GM19372 (cell line): Measurements from ENCODE around the gene SPAG5.

ENCODE experiments used
- ATAC-seq: cut with Tn5 transposase; IDR thresholded peaks from one replicate; pipeline ENCODE4 v1.9.1; 2021; ENCODE audit warnings: mild to moderate bottlenecking, low read depth, moderate library complexity; ENCODE audit not compliant: unreplicated experiment

SPAG5 gene

DNA sequence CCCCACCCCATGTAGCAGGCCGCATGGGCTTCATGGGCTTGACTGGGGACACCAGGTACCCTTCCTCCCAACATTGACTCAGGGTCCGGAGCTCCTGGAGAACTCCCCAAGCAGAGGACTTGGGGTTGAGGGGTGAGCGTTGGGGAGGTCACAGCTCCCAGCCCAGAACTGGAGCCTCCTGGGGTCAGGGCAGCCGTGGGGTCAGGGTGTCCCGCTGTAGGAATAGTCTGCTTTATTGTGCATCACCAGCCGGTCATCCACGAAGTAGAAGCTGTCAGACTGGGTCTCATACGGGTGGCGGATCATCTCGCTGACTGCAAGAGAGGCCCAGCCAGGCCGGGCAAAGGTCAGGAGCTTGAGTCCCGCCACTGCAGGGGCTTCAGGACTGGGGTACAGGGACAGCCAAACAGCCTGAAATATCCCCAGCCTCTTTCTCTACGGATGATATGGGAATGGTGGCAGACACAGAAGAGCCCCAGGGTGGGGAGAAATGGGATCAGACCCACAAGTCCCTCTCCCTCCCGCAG is 51.7 kb downstream of the SPAG5 start:
- no peak for ATAC-seq

DNA sequence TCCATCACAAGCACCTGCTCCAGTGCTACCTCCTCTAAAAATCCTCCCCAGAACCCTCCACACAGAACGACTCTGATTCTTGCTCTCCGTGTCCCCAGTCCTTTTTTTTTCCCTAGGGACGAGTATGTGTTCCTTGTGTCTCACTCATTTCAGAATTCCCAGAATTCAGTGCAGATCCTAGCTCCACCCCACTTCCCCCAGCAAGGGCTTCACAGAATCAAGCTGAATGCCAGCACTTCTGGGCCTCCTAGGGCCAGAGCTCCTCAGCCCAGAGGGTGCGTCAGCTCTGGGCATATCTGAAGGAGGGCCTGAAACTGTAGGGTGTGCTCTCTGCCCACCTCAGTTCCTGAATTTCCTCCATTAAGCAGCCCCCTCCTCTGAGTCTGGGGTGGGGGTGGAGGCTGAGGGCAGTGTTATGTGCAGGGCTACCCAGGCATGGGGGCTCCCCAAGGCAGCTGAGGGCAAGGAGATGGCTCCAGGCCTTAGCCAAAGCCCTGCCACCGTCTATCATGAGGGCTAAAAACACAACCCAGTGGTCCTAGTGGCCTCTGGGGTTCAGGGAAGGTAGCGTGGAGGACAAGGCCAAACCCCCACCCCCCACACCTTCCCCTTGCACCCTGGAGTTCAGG is 52.9 kb downstream of the SPAG5 start:
- no peak for ATAC-seq

DNA sequence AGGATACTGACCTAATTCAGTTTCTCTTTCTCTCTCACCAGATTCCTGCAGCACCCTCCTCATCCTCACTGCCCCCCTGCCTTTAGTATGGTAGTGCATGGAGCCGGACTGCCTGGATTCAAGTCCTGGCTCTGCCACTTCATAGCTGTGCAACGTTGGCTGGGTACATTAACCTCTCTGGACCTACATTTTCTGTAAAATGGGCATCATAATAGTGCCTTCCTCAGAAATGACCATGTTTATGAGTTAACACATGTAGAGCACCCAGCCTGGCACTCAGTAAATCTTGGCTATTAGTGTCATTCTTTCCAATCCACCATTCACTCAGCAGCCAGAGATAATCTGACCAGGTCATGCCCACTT is 53.7 kb downstream of the SPAG5 start:
- ATAC-seq, result no peak

DNA sequence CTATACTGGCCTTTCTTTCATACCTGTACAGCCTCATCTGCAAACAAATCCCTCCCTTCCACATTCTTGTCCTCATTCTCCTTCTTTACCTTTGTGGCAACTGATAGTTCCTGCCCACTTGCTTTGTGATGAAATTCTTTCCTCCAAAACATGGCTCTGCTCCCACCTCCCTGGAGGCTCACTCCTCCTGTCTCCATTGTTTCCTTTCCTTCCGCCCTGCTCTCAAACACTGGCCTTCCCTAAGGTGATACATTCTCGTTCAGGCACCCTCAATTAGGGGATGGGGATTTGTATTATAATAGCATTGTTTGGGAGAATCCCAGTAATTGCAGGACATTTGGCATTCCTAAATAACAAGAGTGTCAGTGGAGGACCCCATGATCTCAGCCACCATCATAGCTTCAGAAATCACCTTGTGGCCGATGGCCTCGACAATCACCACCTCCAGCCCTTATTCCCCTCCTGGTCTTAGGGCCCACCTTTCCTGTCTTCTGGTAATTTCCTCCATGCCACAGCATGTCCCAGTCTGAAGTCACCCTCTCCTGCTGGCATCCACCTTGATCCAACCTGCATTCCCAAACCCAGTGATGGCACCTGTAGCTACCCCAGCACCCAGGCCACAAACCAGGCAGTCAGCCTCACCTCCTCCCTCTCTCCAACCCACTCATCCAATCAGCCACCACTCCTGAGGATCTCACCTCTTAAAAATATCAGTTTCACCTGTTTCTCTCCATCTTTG is 54.3 kb downstream of the SPAG5 start:
- ATAC-seq, result no peak

DNA sequence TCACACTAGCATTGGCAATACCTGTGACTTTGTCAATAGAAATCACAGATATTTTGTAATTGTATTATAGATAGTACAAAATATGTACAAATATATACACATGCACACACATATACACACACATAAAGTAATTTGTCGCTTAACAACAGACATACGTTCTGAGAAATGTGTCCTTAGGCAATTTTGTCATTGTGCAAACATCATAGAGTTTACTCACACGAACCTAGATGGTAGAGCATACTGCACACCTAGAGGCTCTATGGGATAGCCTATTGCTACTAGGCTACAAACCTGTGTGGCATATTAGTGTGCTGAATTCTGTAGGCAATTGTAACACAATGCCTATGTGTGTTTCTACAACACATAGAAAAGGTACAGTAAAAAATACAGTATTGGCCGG is 57.4 kb downstream of the SPAG5 start:
- ATAC-seq, result no peak

DNA sequence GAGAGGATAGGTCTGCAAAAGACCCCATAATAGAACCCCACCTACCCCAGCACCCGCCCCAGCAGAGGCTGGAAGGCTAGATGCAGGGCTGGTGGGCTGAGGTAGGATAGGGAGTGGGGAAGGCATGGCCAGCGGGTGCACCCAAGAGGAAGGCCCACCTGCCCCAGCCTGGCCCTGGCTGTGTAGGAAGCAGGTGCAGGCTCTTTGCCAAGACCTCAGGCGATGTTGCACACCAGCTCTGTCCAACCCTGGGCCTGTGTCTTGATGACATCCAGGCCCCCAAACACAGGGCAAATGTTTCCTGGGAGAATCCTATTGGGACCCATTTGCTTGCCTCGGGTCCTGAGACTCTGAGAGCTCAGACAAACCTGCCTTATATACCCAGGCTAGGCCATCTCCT is 58.6 kb downstream of the SPAG5 start:
- ATAC-seq, result no peak

DNA sequence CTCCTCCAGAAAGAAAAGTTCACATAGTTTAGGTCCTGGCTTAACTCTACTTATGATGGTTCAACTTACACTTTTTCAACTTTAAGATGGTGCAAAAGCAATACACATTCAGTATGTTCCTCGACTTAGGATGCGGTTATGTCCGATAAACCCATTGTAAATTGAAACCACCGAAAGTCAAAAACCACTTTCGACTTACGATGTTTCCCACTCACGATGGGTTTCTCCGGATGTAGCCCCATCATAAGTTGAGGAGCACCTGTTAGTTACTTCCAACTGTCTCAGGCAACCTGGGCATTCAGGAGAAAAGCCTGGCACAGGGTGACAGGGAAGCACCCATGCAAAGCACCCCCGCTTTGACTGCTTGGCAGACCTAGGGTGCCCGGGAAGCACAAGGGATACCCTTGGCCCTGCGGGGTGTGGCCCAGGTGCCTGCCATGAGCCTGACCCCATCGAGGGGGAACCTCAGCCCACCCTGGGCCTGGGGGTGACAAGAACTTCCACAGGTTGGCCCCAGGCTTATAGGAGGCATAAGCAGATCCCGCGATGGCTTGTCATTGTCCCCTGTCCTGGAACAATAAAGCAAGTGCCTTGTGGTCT is 60.4 kb downstream of the SPAG5 start:
- no peak for ATAC-seq

DNA sequence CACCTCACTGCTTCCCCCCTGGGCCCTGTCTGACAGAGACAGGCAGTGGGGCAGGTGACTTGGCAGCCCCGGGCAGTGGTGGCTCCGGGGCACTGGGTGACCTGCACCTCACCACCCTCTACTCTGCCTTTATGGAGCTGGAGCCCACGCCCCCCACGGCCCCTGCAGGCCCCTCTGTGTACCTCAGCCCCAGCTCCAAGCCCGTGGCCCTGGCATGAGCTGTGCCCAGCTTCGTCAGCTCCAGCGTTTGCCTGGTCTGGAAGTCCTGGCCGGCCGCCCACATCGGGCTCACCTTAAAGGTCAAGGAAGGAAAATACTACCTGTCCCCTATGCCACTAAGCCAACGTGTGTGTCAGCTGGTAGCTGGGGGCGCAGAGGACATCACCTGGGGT is 61.6 kb downstream of the SPAG5 start:
- no peak for ATAC-seq

DNA sequence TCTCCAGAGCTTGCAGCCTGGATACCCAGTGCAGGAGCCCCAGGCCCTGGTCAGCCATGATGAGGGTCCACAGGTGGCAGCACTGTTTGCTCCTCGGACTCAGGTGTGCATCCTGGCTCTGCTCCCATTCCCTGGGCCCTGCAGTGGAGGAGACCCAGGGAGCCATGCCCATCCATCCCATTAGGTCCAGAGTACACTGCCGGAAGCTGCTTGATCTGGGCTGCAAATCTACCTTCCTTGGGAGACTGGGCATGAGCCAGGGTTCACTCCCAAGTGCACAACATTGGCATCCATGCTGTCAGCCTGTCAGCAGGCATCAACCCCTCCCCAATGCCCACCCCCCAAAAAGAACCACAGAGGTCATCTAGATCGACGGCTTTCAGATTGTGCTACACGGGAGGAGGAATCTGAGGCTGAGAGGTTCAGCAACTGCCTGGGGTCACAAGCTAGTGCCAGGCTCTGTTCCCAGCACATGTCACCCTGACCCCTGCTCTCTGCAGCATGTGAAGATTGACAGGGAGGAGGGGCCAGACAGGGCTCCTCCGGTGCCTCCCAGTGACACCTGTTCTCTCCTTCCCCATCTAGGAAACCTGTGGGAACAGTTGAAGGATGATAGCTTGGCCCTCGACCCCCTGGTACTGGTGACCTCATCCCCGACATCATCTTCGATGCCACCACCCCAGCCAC is 62.1 kb downstream of the SPAG5 start:
- no peak for ATAC-seq

DNA sequence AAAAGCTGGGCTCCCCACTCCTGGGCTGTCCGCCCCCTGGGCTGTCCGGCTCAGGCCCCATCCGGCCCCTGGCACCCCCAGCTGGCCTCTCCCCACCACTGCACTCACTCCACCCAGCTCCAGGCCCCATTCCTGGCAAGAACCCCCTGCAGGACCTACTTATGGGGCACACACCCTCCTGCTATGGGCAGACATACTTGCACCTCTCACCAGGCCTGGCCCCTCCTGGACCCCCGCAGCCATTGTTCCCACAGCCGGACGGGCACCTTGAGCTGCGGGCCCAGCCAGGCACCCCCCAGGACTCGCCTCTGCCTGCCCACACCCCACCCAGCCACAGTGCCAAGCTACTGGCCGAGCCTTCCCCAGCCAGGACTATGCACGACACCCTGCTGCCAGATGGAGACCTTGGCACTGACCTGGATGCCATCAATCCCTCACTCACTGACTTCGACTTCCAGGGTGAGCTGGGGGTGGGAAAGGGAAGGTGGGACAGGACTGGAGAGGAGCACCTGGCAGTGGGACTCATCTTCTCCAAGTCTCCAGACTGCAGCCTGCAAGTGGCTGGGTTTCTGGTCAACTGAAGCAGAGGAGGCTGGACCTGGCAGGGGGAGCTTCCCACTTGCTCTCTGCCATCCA is 64.0 kb downstream of the SPAG5 start:
- no peak for ATAC-seq

DNA sequence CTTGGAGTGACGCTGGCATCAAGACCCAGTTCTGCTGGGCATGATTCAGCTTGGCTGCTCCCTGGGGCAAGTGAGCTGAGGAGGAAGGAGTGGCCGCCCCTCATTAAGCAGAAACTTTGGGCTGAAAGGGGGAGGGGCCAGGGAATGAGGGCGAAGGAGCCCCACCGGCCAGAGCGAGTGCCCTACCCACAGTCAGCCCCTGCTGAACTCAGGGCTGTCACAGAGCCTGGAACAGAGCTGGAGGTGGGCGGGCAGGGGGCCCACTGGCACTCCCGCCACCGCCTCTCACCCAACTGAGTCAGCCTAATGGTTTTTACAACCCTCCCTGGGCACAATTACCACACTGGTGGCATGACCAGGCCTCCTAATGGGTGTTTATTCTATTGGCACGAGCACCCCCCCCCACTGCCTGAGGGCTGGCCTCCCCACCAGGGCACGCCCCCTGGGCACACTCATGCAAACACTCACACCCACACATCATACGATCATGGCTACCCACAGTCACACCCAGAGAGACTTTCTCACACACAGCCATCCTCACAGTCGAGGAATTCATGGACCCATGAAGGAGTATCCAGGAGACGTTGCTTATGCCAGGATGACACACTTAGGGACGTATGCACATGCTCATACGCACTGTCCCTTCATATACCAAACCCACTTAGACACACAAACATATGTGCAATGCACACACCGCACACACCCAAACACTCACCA is 65.6 kb downstream of the SPAG5 start:
- no peak for ATAC-seq

DNA sequence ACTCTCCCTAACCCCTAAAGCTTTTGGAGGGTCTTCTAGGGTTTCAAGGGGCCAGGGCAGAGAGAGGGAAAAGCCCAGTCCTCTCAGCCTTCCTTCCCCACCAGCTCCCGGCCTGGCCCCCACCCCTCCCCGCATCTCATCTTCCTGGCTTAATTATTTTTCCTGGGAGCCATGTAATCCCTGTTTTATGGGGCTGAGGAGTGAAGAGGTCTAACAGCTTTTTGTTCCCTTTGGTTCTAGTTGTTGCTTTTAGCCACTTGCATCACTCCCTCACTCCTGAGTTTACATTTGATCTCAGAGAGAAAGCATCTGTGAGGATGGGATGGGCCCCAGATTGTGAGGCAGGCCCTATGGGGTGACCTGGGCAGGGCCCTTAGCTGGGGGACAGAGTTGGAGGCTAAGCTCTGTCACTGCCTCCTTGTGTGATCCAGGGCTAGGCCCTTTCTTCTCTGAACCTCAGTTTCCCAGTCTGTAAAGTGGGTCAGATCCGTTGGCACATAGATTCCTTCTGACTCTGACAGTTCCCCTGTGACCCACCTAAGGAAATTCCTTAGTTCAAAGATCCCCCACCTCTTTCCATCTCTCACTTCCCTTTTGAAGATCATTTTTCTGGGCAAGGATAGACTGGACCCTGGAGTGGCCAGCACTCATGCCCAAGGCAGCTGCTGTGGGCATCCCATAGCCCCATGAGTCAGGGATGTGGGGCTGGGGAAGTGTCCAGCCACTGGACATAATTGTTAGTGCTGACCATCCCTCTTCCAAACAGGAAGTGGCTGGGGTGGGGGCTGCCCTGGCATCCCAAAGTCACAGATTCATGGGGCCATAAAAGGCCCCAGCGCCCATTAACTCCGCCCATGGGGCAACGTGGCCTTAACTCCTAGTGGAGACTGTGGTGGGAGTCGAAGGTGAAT is 66.5 kb downstream of the SPAG5 start:
- ATAC-seq, result no peak

DNA sequence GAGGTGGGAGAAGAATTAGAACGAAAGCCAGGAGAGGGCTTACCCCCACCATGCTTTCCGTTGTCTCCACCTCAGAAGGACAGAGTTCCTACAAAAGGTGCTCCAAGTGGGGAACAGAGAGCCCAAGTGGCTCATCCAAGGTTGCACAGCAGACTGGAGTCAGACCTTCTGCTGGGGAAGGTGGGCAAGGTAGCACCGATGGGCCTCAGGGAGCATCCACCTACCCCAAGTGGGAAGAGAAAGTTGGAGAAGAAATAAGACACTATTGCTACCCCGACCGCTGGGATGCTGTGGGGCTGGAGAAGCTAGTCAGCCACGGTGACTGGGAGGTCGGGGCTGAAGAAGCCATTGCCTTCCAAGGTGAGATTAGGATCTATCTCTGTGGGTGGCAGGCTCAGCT is 67.9 kb downstream of the SPAG5 start:
- ATAC-seq, result no peak

DNA sequence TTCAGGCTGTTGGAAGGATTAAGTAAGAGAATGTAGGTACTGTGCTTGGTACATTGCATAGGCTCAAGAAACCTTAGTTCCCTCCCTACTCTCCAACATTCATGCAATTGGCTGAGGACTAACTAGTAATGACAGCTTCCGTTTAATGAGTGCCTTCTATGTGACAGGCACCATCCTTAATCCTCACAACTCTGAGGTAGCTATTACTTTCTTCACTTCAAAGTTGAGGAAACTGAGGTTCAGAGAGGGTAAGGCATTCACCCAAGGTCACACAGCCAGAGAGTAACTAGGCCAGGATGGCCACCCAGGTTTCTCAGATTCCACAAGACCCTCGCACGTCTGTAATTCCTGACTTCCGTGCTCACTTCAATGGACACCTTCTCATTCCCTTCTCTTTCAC is 68.6 kb downstream of the SPAG5 start:
- ATAC-seq, result no peak

DNA sequence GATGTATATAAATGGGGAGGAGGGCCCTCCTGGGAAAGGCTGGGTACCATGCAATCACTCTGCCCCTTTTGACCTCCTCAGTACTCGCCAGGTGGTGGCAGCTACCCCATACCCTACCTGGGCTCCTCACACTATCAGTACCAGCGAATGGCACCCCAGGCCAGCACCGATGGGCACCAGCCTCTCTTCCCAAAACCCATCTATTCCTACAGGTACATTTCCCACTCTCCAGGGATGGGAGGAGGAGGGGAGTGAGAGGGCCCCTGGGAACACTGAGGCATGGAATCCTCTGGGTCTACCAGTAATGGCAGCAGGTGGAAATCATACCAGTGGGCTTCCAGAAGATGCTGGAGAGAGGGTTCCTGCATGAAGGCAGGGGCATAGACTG is 69.8 kb downstream of the SPAG5 start:
- no peak for ATAC-seq

DNA sequence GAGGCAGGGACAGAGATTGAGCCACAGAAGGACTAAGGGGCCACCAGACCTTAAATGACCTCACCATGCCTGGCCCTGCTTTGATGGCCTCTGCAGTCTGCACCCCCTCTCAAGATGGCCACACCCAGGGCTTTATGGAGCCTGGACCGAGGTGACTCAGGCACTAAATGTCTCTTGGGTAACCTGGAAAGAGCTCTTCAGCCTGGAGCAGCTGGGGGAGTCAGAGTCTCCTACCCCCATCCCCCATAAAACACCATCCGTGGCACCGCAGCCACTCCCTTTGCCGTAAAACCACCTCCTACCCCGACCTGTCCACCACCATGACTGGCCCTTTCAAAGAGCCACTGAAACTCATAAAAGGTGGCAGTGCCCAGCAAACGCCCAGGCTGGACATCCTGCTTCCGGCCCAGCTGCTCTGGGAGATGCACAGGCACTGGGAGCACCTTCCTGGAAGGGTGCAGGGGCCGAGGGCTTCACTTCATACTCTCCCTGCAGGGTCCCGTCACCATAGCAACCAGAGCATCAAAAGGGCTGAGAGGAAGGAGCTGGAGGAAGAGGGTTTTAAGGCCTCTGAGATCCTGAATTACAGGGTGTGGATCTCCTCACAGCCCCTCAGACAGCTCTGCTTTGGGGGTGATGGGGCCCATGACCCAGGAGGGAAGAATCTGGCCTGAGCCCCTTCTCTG is 70.4 kb downstream of the SPAG5 start:
- ATAC-seq, result no peak

DNA sequence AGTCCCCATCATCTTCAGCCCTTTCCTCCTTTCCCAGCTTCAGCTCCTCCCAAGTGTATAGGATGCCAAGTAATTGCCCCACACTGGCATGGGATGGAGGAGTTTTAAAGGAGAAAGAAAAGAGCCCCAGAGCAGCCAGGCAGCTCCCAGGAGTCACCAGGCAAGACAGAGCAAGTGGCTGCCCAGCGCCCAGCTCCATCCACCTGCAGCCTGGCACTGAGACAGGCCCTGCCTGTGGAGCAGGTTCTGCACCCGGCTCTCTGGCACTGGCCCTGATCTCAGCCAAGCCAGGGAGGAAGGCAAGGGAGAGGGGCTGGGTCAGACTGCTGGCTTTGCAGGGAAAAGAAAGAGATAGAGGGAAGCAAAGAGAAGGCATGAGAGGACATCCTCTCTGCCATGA is 71.0 kb downstream of the SPAG5 start:
- ATAC-seq, result no peak
